Measurements from ENCODE around the gene LHB.
A peak's percentile ranks its signal among the peaks of the same experiment; 100 is the strongest.

Gene LHB

GRCh38 chr19:48968813-48969218, 48.1 kb downstream of the LHB start:
- Histone ChIP-seq H3K36me3 (ENCODE audit: control insufficient read depth, insufficient read depth, low read length, severe bottlenecking) (peaks cover 65% of the 10 kb centered on the region), H3K4me1 (ENCODE audit: control insufficient read depth, insufficient read depth, low read length) (peaks cover 44% of the 10 kb centered on the region), H3K4me3 (ENCODE audit: low read length) (peak overlapping the region; percentile 26), H3K27me3 (replicated peaks; ENCODE audit: control insufficient read depth, insufficient read depth, low read length) (no peaks in the 10 kb centered on the region), H3K9me3 (ENCODE audit: control insufficient read depth, low read length) (no peaks in the 10 kb centered on the region), H3K9ac (ENCODE audit: low read length) (peak overlapping the region; percentile 95)
- no peak for DNase-seq (ENCODE audit: low read depth)

GRCh38 chr19:48968179-48968661, 48.7 kb downstream of the LHB start:
- peak overlapping the region; percentile 91 for H3K4me3 ChIP-seq (ENCODE audit: low read length)
- H3K9me3 ChIP-seq (ENCODE audit: control insufficient read depth, low read length), result no peaks in the 10 kb centered on the region
- no peaks in the 10 kb centered on the region for H3K27me3 ChIP-seq (replicated peaks; ENCODE audit: control insufficient read depth, insufficient read depth, low read length)
- H3K36me3 ChIP-seq (ENCODE audit: control insufficient read depth, insufficient read depth, low read length, severe bottlenecking), result peaks cover 60% of the 10 kb centered on the region
- DNase-seq (ENCODE audit: low read depth), result peak; percentile 66
- H3K9ac ChIP-seq (ENCODE audit: low read length), result peak overlapping the region; percentile 95
- peaks cover 50% of the 10 kb centered on the region for H3K4me1 ChIP-seq (ENCODE audit: control insufficient read depth, insufficient read depth, low read length)

GRCh38 chr19:48967346-48968178, 49.3 kb downstream of the LHB start:
- DNase-seq (ENCODE audit: low read depth), result peak; percentile 74
- no peaks in the 10 kb centered on the region for H3K9me3 ChIP-seq (ENCODE audit: control insufficient read depth, low read length)
- peaks cover 53% of the 10 kb centered on the region for H3K36me3 ChIP-seq (ENCODE audit: control insufficient read depth, insufficient read depth, low read length, severe bottlenecking)
- peak overlapping the region; percentile 91 for H3K4me3 ChIP-seq (ENCODE audit: low read length)
- H3K27me3 ChIP-seq (replicated peaks; ENCODE audit: control insufficient read depth, insufficient read depth, low read length), result no peaks in the 10 kb centered on the region
- H3K4me1 ChIP-seq (ENCODE audit: control insufficient read depth, insufficient read depth, low read length), result peaks cover 52% of the 10 kb centered on the region
- H3K9ac ChIP-seq (ENCODE audit: low read length), result peak overlapping the region; percentile 95

- Histone ChIP-seq H3K4me3 (ENCODE audit: low read length) (peak overlapping the region; percentile 91), H3K4me1 (ENCODE audit: control insufficient read depth, insufficient read depth, low read length) (peaks cover 60% of the 10 kb centered on the region), H3K9ac (ENCODE audit: low read length) (peak overlapping the region; percentile 95), H3K9me3 (ENCODE audit: control insufficient read depth, low read length) (no peaks in the 10 kb centered on the region), H3K36me3 (ENCODE audit: control insufficient read depth, insufficient read depth, low read length, severe bottlenecking) (peaks cover 47% of the 10 kb centered on the region), H3K27me3 (replicated peaks; ENCODE audit: control insufficient read depth, insufficient read depth, low read length) (no peaks in the 10 kb centered on the region)
- peak; percentile 45 for DNase-seq (ENCODE audit: low read depth)
These were observed 50.1 kb downstream of the LHB start for GRCh38 chr19:48966541-48967345.

Data from adipocyte (in vitro differentiated cells).